CD4-positive, alpha-beta T cell treated with Interferon gamma for 1 hour (primary cell): Measurements from ENCODE around the gene MAPK13.
"Not testable (repeated sequence)": the region's sequence is repeated elsewhere in the genome, so short reads cannot be mapped to it uniquely, and the experiment has no call there.

Experiments used
- DNase-seq: peaks from one replicate; pipeline ENCODE4 v3.0.0-alpha.2; 2020

MAPK13 gene

DNA sequence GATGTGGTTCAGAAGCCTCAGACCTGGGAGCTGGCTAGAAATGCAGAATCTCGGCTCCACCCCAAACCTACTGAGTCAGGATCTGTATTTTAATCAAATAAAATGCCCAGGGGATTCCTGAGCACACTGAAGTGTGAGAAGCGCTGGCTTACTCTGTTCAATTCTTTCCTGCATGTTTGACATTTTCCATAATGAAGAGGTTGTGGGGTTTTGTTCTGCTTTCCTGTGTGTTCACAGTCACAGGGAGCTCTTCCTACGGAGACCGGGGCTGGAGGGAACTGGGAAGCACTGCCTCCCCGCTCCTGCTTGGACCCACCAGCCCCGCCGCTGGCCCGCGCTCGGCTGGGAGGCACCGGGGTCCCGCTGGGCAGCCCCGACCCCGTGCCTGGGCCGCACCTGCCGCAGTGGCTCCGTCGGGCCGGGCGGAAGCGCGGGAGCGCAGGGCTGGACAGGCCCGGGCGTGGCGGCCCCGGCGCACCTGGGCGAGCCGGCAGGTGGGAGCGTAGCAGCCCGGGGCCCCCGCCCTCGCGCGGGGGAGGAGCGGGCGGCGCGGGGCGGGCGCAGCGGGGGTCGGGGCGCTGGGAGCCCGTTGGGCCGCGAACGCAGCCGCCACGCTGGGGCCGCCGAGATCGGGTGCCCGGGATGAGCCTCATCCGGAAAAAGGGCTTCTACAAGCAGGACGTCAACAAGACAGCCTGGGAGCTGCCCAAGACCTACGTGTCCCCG is at the start of gene MAPK13:
Gene MAPK13 (plus strand): TSS at position 573 of the 726 bp plus-strand sequence. CDS start 70 bp downstream, at position 643.
- DNase-seq: no peak

DNA sequence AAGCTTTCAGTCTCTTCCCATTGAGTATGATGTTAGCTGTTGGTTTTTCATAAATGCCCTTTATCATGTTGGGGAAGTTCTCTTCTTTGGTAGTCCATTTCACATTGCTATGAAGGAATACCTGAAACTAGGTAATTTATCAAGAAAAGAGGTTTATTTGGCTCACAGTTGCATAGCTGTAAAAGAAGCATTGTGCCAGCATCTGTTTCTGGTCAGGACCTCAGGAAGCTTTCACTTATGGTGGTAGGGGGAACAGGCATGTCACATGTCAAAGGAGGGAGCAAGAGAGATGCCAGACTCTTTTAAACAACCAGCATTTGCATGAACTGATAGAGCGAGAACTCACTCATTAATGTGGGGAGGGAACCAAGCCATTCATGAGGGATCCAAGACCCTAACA is 48.0 kb upstream of the MAPK13 start:
- DNase-seq: no peak

DNA sequence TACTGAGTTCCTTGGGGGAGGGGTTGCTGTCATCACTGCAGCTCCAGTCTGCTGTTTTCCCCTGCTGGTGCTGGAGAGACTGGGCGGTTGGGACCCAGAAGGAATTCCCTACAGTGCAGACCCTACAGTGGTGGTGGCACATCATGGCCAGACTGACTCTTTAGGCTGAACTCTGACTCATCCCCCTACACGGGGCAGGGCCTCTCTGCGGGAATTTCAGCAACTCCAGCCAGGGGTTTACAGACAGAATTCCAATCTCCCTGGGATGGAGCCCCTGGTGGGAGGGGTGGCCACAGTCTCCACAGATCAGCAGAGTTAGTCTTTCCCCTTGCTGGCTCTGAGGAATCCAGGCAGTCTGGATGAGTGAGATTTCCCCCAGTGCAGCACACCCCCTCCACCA is 46.9 kb upstream of the MAPK13 start:
- no peak for DNase-seq

DNA sequence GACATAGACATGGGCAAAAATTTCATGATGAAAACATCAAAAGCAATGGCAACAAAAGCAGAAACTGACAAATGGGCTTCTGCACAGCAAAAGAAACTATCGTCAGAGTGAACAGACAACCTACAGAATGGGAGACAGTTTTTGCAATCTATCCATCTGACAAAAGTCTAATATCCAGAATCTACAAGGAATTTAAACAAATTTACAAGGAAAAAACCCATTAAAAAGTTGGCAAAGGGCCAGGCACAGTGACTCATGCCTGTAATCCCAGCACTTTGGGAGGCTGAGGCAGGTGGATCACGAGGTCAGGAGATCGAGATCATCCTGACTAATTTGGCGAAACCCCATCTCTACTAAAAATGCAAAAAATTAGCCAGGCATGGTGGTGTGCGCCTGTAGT is 42.1 kb upstream of the MAPK13 start:
- not testable (repeated sequence) for DNase-seq

DNA sequence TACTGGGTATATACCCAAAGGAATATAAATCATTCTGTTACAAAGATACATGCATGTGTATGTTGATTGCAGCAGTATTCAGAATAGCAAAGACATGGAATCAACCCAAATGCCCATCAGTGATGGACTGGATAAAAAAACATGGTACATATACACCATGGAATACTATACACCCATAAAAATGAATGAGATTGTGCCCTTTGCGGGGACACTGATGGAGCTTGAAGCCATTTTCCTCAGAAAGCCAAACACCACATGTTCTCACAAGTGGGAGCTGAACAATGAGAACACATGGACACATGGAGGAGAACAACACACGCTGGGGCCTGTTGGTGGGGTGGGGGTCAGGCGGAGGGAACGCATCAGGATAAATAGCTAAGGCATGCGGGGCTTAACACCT is 41.3 kb upstream of the MAPK13 start:
- DNase-seq: no peak

DNA sequence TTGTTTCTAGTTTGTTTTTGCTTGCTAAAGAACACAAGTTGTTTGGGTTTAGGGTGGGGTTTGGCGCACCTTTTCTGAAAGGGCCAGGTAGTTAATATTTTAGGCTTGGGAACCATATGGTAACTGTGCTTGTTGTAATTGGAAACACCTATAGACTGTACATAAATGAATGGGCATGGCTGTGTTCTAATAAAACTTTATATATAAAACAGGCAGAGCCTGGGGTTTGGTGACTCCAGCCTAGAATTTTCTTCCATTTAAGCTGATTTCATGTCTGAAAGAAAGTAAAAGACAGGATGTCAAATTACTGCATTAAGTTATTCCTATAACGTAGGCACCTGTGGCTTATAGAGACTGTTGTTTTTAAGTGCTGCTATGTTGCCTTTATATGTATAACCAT is 36.1 kb upstream of the MAPK13 start:
- no peak for DNase-seq

DNA sequence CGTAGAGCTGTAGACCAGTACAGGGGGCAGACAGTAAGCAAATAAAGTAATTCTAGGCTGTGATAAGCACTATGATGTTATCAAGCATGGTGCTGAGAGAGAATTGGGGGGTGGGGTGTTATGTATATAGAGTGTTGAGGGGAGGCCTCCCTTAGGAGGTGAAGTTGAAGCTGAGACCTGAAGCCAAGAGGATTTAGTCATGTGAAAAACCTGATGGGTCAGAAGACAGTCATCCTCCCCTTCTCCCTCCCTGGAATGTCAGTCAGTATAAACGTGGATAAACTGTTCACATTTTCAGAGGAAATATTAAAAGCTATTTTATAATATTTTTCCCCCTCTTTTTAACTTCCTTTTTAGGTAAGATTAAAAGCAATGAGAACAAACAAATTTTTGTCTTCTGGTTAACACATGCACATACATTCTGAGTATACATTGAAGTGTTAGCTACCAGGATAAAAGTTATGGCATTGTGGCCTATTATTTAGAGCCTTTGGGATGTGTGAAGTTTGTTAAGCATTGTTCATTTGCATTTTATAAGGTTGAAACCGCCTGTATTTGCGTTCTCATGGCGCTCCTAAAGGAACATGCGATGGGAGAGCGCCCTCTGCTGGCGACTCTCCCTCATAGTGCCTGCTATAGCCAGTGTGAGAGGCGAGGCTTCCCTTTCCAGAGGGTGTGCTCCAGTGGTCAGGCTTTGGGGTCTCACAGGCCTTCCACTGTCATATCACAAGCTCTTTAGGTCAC is 35.4 kb upstream of the MAPK13 start:
- peak; percentile 74 for DNase-seq

DNA sequence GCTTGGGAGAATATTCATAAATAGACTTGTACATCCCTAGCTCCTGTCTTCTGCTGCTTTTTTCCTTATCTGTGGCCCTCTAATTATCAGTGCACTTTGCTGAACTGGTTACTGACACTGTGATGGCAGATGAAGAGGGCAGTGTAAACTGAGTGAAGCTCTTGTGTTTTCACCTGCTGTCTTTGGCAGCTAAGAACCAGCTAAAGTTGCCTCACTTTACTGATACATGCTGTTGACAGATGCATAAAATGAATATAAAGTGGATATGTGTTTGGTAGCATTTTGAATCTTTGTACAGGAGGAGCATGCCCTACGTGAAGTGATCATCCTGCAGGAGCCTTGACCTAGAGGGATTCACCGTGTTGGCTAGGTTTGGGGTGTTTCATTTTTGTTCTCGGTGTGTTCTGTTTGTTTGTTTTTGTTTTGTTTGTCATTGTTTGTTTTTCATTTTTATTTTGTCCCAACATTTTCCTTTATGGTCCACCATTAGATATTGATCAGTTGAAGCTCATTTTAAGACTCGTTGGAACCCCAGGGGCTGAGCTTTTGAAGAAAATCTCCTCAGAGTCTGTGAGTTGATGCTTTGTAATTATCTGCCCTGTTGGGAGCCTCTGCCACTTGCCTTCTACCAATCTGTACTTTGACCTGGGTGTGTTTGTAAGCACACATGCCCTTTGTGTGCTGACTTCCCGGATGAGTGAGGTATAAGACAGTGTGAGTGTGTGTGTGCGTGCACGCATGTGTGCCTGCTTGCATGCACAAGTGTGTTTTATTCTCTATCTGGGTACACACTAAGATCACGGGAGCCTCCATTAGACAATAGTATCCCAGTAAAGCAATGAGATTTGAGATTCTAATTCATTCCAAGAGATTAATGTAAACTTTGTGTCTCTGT is 34.6 kb upstream of the MAPK13 start:
- no peak for DNase-seq

DNA sequence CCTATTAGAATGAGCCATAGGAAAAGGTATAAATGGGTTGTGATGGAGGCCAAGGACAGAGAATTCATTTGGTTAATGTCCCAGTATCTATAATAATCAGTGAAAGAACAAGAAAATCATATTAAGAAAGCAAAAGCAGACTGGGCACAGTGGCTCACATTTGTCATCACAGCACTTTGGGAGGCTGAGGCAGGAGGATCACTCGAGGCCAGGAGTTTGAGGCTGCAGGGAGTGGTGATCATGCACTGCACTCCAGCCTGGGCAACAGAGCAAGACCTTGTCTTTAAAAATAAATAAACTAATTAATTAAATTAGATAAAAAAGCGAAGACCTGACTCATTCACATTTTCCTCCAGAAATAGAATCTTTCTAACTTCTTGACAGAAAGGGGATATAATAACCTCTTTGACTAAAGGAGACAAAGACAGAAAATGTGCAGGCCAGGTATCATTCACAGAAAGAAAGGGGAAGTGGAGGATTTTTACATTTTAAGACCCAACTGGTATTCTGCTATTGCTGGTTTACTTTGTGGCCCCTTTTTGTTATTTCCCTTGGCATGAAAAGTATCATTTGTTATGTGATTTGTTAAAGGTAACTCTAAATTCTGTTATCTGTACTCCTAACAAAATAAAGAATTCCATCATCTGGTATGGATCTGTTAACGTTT is 31.9 kb upstream of the MAPK13 start:
- DNase-seq: no peak

DNA sequence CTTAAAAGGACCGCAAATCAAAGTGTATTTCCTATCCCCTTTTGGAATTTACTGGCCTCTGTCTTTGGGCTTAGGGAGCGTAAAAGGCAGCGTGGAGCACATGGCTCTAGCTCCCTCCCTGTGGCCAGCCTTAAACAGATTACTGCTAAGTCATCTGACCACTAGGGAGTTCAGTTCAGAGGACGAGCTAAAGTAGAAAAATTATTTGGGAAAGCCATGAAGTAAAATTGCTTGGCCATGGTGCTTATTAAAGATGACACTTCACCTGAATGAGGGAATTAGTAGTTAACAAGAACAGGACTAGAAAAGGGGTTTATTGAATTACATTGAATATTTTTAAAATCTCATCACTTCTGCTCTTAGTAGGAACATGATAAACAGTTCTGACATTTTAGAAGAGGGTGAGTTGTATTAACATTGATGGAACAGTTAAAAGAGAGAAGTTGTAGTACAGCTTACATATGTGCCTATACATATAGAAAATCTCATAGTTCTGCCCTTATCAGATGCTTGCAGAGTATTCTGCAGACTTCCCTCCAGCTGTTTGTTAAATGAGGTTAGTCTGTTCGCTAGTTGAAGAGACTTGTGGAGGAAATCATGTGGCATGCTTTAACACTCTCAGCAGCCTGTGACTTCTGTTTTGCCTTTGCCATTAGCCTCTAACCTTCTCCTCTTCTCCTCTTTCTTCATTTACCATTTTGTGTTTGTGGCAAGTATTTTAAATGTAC is 31.2 kb upstream of the MAPK13 start:
- DNase-seq: no peak

DNA sequence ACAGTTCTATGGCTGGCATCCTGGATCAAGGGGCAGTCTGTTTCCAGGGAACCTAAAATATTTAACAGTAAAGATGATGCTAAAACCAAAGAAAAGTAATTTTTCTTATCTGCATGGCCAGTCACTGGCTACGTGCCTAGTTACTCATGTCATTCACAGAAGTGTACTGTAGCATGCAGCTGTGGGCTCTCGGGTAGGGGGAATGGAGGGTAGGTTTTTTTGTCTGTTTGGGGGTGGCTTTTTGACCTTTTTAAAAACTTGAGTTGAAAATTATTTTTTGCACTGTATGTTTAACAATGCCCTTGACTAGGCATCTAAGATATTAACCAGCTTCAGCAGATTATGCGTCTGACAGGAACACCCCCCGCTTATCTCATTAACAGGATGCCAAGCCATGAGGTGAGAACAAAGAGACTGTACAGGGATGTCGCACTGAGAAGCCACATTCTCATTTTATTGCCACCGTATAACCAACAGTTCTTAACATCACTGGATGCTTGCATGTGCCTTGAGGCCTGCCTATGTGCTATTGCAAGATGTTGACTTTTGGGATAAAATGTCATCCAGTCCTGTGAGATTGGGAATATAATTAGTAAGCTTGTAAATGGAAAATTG is 30.3 kb upstream of the MAPK13 start:
- peak; percentile 48 for DNase-seq

DNA sequence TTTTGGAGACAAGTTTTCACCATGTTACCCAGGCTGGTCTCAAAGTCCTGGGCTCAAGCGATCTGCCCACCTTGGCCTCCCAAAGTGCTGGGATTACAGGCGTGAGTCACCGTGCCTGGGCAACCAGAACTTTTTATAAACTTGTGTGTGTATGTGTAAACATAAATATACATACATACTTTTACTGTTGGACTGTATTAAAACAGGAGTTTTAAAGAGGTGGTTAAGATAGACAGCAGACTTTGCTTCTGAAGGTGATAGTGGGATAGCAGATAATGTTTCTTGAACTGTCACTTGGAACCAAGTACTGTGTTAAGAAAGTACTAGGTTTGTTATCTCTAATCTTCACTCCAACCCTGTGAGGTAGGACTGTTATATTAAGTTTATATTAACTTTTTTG is 28.6 kb upstream of the MAPK13 start:
- DNase-seq: no peak

DNA sequence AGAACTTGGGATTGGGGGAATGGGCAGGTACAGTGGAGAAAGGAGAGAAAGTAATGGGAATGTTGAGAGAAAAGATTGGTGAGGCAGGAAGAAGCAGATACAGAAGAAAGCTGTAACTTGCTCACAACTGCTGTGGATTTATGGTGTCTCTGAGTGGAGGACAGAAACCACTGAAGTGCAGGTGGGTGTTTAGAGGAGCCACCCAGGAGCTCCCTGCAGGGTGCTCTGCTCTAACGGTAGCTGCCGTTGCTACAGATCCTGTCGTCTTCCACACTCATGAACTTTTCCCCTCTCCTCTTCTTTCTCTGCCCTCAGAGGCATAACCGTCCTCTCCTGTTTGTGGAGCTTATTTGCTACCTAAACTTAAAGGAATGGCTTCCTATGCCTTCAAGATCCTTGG is 27.5 kb upstream of the MAPK13 start:
- DNase-seq: no peak

DNA sequence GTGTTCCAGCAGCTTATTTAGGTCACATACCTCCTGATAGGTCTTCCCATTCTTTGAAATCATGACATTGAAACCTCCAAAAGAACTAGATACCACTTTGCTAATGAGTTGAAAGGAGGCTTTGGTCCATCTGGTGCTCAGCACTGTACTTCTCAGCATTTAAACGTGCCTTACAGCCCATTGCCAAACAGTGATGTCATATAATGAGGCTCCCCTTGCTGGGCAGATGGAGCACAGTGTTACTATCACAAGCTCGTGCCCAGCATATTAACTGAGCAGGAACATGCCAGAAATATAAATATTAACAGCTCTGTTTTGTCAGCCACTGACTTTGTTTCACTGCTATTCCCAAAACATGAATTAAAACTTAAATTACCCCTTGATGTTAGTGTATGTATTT is 25.5 kb upstream of the MAPK13 start:
- DNase-seq: no peak

DNA sequence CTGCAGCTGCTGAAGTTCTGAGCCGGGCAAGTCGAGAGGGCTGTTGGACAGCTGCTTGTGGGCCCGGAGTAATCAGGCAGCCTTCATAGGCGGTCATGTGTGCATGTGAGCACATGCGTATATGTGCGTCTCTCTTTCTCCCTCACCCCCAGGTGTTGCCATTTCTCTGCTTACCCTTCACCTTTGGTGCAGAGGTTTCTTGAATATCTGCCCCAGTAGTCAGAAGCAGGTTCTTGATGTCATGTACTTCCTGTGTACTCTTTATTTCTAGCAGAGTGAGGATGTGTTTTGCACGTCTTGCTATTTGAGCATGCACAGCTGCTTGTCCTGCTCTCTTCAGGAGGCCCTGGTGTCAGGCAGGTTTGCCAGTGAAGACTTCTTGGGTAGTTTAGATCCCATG is 21.2 kb upstream of the MAPK13 start:
- peak; percentile 67 for DNase-seq

DNA sequence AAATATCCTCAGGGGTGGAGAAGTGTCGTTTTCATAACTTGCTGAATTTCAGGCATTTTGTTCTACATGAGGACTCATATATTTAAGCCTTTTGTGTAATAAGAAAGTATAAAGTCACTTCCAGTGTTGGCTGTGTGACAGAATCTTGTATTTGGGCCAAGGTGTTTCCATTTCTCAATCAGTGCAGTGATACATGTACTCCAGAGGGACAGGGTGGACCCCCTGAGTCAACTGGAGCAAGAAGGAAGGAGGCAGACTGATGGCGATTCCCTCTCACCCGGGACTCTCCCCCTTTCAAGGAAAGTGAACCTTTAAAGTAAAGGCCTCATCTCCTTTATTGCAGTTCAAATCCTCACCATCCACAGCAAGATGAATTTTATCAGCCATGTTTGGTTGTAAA is 20.3 kb upstream of the MAPK13 start:
- no peak for DNase-seq

DNA sequence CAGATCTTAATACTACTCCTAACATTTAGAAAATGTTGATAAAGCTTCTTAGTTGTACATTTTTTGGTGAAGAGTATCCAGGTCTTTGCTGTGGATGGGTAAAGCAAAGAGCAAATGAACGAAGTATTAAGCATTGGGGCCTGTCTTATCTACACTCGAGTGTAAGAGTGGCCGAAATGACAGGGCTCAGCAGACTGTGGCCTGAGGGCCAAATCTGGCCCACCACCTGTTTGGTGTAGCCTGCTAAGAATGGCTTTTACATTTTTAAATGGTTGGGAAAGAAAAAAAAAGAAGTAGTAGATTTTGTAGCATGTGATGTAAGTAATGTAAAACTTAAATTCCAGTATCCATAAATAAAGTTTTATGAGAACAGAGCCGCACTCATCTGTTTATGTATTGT is 19.4 kb upstream of the MAPK13 start:
- DNase-seq: no peak

DNA sequence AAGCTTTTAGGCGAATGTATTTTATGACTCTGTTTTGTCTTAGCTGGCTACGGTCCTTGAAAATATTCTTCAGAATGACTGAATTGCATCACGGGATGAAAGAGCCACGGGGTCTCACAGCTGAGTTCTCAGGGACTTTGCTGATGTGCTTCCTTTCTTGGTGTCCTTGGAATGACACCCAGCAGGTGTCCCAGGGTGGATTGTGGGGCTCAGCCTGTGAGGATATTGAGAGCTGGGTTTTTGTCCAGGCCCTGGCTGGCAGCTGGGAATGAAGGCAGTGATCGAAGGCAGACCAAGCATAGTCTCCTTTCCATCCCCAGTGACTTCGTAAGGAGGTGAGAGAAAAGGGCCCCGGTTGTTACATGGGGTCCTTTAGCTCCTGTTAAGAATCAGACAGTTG is 18.8 kb upstream of the MAPK13 start:
- no peak for DNase-seq

DNA sequence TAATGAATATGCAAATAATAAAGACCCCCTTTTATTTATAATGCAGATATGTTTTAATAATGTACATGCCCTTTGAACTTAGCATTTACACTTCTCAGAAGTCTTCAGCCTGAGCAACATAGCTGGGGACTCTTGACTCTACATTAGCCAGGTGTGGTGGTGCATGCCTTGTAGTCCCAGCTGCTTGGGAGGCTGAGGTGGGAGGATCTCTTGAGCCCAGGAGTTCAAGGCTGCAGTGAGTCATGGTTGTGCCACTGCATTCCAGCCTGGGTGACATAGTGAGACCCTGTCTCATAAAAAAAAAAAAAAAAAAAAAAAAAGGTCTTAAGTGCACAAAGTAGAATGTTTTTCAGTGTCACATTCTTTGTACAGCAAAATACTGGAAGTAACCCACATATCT is 17.3 kb upstream of the MAPK13 start:
- no peak for DNase-seq

DNA sequence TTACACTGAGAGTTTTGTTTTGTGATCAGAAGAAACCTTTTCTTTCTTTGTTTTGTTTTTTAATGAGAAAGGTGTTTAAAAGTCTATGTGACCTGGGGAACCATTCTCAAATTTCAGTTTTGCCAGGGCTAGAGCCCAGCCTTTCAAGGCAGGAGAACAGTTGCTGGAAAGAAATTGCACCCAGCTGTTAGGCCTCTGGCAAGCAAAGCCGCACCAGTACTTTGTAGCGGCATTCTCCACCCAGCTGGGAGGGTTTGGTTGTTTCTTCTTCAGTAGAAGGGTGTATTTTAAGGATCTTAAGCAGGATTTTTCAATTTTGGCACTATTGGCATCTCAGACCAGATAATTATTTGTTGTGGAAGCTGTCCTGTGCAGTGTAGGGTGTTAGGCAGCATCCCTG is 16.6 kb upstream of the MAPK13 start:
- DNase-seq: no peak

DNA sequence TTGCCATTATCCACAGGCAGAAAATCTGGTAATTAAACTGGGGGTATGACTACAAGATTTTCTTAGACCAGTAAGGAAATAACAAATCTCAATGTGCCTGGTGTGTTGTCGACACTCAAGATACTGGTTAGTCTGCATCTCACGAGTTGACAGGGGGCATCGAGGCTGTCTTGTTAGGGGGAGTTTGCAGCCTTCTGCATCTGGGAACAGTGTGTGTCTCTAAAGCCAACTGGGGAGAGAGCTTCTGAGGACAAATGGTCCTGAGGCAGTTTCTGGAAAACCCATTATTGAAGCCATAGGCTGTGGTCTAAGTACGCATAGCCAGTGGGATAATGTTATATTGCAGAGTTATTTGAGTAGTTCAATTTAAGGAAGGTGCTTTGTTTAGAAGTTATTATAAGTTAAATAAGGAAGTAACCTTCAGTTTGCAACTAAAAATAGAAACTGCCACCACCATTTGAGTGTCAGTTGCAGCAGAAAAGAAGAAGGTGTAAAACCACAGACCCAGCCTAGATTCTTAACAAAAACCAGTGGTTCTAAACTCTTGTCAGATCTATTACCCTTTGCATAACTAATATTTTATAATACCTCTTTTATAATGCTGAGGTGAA is 15.4 kb upstream of the MAPK13 start:
- no peak for DNase-seq
